ENCODE measurements around the gene KIAA1958.

Gene KIAA1958

GRCh38 chr9:112486221-112487007 lies at the start of gene KIAA1958:
Gene KIAA1958 (plus strand): TSS chr9:112486827. CDS start chr9:112574081, 87,254 bp downstream.
- DNase-seq = peak; percentile 93

GRCh38 chr9:112437406-112437805 lies 49.2 kb upstream of the KIAA1958 start:
- no peak for DNase-seq

DNA sequence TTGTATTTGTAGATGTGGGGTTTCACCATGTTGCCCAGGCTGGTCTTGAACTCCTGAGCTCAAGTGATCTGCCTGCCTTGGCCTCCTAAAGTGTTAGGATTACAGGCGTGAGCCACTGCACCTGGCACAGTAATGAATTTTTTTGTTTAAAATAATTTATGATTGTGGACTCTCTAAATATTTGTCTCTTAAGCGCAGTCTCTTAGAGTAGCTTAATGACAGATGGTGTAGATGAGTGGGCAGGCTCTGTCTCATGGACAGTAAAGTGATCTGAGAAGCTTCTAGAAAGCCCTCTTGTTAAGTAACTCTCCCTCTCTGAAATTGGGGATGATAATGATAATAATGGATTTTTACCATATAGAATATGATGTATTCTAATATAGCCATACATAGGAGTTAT lies 47.5 kb upstream of the KIAA1958 start:
- no peak for DNase-seq

GRCh38 chr9:112439825-112440224 lies 46.8 kb upstream of the KIAA1958 start:
- no peak for DNase-seq

DNA sequence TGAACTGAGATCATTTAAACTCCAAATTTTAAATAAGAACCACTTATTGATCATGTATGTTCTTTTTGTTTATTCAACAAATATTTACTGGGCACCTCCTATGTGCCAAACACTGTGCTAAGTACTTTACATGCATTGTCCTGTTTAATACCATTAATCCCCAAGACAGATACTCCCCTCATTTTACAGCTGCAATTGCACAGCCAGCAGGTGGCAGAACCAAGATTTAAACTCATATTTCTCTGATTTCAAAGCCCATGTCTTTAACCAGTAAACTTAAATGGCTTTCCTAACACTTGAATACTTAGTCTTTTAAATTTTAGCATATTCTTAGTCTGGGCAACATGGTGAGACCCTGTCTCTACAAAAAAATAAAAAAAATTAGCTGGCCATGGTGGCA lies 43.4 kb upstream of the KIAA1958 start:
- DNase-seq = peak; percentile 12

DNA sequence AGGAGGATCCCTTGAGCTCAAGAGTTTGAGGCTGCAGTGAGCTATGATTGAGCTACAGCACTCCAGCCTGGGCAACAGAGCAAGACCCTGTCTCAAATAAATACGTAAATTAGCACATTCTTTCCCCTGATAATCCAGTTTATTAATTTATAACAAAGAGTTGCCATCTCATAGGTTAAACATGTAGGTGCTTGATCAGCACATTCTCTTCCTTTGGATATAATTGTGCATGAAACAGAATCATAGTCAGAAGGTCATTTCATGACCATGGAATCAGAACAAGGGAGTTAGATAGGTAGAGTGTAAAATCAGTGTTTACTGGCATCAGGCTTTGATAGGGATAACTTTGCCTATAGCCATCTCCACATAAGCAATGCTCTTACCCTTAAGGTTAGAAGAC lies 43.0 kb upstream of the KIAA1958 start:
- no peak for DNase-seq

GRCh38 chr9:112445196-112445595 lies 41.4 kb upstream of the KIAA1958 start:
- DNase-seq = no peak

- no peak for DNase-seq
Observed at GRCh38 chr9:112446080-112446479, 40.5 kb upstream of the KIAA1958 start.

DNA sequence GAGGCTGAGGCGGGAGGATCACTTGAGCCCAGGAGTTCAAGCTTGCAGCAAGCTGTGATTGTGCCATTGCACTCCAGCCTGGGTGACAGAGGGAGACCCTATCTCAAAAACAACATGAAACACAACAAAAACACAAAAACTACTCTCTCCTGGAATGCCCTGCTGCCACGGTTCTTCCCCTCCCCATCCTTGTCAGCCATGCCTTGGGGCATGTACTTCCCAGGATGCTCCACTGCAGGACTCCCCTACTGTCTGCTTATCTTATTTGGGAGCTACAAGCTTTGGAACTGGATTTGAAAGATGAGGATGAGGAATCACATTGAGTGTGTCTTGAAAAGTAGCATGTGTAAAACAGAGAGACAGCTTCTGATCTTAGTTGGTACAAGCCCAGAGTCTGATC lies 40.1 kb upstream of the KIAA1958 start:
- DNase-seq = no peak

GRCh38 chr9:112447283-112447761 lies 39.3 kb upstream of the KIAA1958 start:
- no peak for DNase-seq

DNA sequence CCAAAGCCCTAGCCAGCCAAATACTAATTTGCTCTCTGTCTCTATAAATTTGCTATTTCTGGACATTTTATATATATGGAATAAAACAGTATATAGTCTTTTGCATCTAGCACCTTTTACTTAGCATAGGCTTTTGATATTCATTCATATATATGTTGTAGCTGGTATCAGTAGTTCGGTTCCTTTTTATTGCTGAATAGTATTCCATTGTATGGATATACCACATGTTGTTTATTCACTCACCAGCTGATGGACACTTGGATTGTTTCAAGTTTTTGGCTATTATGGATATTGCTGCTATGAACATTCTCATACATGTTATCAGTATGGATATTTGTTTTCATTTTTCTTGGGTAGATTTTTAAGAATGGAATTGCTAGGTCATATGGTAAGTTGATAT lies 23.8 kb upstream of the KIAA1958 start:
- DNase-seq = no peak

DNA sequence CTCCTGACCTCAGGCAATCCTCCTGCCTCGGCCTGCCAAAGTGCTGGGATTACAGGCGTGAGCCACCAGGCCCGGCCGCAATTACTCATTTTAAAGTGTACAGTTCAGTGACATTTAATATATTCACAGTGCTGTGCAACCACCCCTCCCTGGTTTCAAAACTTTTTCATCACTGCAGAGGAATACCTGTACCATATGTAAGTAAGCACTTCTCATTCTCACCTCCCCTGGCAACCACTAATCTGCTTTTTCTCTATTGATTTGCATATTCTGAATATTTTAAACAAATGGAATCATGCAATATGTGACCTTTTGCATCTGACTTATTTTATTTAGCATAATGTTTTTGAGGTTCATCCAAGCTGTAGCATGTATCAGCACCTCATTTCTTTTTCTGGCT lies 21.3 kb upstream of the KIAA1958 start:
- DNase-seq = no peak

DNA sequence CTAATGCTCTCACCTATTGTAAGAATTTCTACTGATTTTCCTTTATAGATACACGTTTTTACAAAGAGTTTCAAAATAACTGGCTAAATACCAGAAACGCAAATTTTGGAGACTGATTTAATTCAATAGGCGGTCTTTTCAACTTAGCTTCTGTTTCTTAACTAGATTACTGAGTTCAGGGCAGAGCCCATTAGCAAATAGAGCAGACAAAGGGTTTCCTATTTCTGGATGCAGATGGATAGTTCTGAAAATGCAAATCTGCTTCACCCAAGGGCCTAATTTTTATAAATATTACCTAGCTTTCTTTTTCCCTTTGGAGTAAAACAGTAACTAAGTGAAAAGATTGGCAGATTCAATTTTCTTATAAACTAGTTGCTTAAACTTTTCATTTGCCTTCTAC lies 13.6 kb upstream of the KIAA1958 start:
- no peak for DNase-seq

GRCh38 chr9:112473986-112474385 lies 12.6 kb upstream of the KIAA1958 start:
- no peak for DNase-seq

GRCh38 chr9:112475318-112475717 lies 11.3 kb upstream of the KIAA1958 start:
- no peak for DNase-seq

- DNase-seq = no peak
Observed at GRCh38 chr9:112477330-112477729, 9.3 kb upstream of the KIAA1958 start.

GRCh38 chr9:112479221-112479620 lies 7.4 kb upstream of the KIAA1958 start:
- DNase-seq = no peak

GRCh38 chr9:112484607-112485006 lies 2.0 kb upstream of the KIAA1958 start:
- DNase-seq = no peak

DNA sequence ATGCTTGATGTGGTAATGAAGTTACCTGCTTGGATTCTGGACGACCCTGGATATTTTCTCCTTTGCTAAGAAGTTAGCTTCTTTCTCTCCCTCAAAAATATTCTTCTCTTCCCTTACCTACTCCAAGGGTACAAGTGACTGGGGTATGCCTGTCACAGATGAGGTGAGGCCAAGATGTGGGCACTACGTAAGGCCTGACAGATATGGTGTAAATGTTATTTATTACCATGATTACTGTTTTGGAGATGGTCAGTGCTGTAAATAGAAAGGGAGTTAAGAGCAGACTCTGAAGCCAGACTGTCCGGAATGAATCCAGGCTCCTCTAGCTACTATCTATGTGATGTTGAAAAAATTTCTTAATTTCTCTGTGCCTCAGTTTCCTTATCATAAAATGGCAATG lies 1.1 kb upstream of the KIAA1958 start:
- DNase-seq = no peak

DNA sequence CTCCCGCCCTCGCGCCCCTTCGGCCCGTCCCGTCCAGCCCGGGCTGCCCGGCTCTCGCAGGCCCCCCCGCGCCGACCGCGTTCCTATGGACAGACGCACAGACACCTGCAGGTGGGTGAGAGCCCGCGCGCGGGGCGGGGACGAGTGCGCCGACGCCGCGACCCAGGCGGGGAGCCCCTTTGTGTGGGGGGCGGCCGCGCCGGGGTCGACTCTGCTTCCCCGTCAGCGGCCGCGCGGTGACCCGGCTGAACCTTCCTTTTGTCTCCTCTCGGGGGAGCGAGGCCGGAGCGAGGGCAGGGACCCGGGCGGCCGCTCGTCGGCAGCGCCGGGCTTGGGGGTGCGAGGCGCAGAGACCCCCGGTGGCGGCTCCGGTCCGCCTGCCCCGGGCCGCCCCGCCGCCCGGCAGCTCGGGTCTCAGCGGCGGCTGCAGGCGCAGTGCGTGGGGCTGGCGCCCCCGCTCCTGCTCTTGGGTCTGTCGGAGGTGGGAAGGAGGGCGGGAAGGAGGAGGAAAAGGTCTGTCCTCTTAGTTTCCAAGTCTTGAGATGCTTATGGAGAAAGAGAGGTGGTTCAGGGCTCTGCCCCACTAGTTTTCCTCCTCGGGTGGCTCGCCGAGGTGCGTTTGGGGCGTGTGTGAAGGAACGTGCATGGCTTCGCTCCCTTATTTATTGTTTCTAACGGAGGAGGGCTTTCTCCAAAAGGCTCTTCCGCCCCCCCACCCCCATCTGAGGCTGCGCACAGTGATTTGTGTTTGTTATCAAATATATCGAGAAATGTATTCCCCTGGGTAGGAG lies 576 bp downstream of the KIAA1958 start:
- peak; percentile 57 for DNase-seq

- no peak for DNase-seq
Observed at GRCh38 chr9:112487799-112488340, 1.2 kb downstream of the KIAA1958 start.

- no peak for DNase-seq
Observed at GRCh38 chr9:112489039-112489546, 2.5 kb downstream of the KIAA1958 start.

DNA sequence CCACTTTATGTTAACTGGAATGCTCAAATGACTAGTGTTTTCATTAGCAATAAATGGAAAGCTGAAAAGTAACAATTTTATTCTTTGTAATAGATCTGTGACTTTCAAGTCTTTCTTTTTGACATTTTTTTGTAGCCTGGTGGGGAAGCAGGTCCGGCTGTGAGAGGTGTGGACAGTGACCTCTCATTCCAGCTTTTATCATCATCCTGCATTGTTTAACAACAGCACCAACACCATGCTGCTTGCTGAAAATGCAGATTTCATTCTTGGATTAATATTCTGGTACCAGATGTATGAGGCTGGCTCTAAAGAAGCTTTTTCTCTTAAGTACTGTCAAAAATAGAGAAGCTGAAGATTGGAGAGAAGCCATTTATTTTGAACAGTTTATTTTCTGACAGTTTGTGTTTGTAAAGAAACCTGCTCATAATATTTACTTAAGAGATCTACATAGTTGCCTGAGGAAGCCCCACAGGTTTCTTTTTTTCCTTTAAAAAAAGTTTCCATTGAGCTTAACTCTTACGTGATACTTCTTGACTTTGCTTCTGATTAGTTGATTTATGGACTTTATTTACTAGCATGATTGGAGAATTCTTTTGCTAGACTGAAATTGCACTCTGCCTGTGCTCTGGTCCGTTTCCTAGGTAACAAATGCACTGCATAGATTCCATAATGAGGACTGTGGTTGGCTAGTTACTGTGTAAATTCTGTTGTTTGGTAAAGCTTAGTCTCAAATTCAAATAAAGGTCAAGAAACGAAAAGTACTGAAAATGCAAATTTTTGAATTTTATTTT lies 3.4 kb downstream of the KIAA1958 start:
- no peak for DNase-seq
